GM18505 (cell line): ENCODE results near the gene MAP7.

Experiments
- ATAC-seq: cut with Tn5 transposase; IDR thresholded peaks from one replicate; pipeline ENCODE4 v1.9.1; 2021; ENCODE audit not compliant: unreplicated experiment
- POLR2A ChIP-seq: IDR thresholded peaks from 4 replicates; pipeline ENCODE4 v1.6.1; 2011; ENCODE audit warnings: borderline replicate concordance; ENCODE audit not compliant: insufficient read depth, insufficient read length; ENCODE audit errors: extremely low read depth

The MAP7 gene

DNA sequence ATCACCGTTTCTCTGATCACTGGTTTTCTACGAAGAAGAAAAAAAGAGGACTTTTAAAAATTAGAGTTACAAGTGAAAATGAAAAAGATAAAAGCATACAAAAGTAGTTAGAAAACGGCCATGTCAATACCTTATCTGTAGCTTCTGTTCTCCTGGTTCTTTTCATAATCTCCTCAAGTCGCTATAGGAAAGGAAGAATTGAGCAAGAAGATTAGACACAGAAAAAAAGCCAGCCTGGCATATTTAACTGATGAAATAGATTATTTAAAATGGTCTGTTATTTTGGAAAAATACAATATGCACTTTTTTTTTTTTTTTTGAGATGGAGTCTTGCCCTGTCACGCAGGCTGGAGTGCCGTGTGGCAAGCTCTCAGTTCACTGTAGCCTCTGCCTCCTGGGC is 190.4 kb downstream of the MAP7 start:
- no peak for ATAC-seq
- TF ChIP-seq POLR2A = no peak

DNA sequence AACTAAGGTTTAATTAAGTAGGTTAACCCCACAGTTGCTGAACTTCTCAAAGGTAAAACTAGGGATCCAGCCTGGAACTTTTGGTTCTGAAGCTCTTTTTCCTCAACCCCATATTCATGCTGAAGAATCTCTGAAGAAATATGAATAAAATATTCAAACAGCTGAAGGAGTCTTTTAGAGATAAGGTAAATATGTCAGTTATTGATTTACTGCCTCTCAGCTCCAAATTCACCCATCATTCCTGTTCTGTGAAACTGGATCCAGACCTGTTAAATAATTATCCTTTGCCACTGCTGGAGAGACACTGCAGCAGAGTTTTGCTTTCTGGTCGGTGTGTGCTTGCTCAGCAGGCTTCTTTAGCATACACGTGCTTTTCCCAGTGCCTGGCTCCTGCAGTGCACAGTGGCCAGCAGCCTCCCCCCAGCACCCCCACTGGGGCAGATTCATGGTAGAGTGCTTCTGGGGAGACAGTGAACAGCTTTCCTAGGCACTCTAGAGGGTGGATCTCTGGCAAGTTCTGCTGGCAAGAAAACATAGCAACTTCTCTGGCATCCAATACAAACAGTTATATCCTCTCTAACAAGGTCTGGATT is 198.6 kb downstream of the MAP7 start:
- TF ChIP-seq POLR2A = no peak
- ATAC-seq = no peak

DNA sequence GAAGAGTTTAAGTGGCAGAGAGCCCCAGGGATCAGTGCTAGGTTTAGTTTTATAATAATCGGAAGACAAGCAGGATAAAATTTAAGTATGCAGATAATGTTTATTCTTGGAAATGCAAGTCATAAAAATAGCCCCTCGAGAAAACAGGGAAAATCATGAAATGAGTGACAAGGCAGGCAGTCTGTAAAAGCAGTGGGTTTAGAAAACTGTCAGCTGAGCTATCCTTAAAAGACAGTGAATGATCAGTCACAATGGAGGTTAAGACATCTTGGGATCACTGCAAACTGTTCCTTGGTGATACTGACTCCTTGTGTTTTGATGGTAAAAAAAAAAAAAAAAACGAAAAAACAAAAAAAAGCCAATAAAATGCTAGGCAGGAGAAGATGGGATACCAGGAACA is 199.3 kb downstream of the MAP7 start:
- no peak for TF ChIP-seq POLR2A
- ATAC-seq = no peak

DNA sequence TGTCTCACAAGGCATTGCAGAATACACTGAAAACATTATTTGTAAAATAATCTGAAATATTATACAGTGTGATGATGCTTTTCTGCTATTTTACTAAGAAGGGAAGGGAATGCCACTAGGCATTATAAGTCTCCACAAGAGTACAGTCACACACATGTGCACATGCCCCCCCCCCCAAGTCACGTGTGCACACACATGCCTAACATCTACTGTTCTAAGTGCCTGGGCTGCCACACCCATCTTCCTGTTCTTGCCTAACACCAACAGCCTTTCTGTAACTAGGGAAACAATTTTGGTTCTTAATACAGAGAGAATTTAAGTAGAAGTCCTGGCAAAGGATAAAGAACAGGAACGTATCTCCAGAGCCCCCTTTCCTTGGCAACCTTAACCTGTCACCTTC is 202.4 kb downstream of the MAP7 start:
- ATAC-seq = no peak

DNA sequence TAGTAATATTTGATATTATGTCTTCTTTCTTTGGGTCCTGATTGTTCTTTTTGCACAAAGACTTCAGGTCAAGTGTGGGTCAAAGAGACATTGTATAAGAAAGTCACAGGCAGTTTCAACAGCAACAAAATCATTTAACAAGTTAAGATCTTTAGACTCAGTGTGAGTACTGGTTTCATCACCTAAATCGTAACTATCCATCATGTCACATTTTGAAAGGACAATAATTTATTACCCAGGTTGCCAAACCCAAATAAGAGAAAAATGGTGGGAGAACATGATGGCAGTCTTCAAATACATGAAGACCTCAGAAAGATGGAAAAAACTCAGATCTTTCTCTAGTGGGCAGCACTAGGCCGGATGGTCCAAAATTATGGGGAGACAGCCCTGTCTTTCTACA is 205.1 kb downstream of the MAP7 start:
- ATAC-seq = no peak
- TF ChIP-seq POLR2A = no peak

More for the DNA sequence above, 202.4 kb downstream of the MAP7 start:
- no peak for TF ChIP-seq POLR2A

DNA sequence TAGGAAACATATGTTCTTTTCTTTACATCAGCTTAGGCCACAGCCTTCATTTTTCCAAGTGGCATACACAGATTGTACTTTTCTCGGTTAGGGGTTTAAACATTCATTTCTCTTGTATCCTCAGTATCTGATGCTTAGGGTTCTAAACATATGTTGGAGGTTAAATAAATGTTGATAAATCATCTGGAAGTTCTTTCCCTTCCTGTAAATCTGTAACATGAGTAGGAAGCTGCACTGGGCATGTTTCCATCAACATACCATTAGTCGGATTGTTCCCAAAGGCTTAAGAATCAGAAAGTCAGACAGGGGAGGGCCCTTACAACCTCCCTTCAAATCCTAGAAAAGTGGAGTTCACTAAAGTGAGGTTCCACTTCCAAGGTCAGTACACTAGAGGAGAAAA is 205.8 kb downstream of the MAP7 start:
- TF ChIP-seq POLR2A = no peak
- no peak for ATAC-seq

DNA sequence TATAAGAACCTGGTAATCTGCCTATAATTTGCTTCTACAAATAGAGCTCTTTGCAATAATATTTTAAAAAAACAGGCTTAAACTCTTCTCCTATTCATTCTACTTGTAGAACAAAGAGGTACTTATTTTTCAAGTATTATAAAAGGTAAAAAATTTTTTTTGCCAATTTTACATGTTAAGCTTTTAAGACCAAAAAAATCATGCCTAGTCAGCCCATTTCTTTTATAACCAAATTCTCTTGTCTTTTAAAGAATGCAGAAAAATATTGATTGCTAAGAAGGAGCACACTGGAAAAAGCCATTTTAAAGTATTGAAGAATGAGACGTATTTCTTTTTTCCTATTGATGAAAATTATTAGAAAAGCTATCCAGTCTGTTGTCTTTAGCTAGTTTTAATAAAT is 206.5 kb downstream of the MAP7 start:
- TF ChIP-seq POLR2A = no peak
- no peak for ATAC-seq

DNA sequence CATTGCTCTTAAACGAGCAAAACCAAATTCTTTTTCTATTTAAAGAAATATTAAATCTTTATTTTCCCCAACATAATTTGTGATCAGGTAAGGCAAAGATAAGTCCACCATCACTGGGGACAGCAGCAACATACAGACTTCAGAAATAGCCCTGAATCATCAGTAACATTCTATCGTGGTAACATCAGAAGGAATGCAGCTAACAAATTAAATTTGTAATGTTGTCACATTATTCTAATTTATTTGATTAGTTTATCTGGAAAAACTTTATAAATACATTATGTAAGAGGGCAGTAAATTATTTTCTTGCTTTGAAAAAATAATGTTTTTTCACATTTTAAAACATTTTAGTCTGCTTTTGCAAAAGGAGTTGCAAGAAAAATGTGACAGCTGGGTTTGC is 206.9 kb downstream of the MAP7 start:
- ATAC-seq = no peak
- no peak for TF ChIP-seq POLR2A

DNA sequence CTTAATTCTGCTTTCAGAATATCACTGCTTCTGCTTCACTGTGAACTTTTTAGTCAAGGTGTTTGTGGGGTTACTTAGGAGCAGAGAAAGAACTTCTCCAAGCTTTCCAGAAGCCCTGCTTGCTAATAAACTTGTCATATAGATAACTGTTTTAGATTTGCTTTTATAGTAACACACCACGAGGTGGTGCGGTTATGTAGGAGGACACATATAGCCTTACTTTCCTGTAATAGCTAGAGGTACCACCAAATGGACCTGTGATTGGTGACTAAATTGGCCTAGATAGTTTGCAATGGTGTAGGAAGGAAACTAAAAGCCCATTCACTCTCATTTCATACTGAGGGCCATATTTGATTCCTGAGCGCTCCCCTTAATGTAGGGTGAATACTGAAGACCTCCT is 208.3 kb downstream of the MAP7 start:
- no peak for ATAC-seq

DNA sequence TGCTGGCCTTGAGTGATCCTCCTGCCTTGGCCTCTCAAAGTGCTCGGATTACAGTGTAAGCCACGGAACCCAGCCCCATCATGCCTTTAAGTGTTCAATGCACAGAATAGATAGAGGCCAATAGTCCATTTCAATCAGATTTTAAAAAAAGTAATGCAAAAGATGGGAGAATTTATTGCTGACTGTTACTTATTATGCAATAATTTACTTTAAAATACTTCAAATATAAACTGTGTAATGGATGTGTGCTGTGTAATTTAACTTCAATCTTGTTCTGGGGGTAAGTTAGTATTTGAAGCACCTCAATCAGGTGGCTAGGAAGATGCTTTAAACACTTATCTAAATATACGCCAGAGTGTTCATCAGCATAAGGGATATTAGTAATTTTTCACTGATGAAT is 208.9 kb downstream of the MAP7 start:
- no peak for ATAC-seq
- TF ChIP-seq POLR2A = no peak

More for the DNA sequence above, 208.3 kb downstream of the MAP7 start:
- TF ChIP-seq POLR2A = no peak

DNA sequence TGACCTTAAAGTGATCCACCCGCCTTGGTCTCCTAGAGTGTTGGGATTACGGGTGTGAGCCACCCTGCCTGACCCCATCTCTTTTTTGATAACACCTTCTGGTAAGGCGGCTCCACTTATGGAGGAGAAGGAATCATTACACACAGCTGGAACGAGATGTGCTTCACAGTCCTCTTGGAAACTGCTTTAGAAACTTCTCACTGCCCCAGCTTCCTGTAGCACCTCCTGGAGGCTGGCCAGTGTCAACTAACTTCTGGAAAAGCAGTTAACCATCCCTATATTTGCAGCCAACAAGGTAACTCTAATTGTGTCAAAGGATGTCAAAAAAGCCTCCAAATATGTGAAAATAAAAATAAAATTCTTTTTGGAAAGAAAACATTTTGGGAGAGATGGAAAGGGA is 211.7 kb downstream of the MAP7 start:
- TF ChIP-seq POLR2A = no peak
- no peak for ATAC-seq

DNA sequence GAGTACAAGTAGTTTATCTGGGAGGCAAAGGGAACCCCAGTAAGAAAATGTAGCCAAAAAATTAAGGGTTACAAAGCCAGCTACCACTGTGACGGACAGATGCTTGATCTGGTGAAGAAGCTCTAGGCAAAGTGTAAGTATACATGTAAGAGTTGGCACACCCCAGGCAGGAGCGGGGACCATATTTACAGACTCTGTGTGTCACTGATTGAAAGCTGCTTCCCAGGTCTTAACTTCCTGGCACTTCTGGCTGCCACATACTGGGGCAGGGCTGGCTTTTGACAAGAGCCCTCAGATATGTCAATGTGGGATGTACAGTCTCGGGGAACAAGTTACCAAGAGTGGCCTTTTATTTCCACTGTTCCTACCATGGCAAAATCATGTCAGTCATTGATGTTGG is 212.6 kb downstream of the MAP7 start:
- TF ChIP-seq POLR2A = no peak

DNA sequence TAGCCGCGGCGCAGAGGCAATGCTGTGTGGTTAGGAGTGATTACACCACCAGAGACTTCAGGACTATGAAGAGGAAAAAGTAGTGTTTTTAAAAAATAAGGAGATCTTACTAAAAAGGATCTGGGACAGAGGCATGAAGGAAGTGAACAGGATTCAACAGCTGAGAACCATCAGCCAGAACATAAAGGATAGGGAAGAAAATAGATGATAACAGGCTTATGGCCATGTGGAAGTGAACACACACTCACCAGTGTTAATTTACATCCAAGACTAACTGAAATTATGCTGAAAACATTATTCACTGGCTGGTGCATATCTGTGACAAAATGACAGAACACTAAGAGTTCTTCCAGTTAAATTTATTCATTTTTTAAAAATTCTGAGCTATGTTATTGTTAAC is 213.1 kb downstream of the MAP7 start:
- no peak for ATAC-seq
- no peak for TF ChIP-seq POLR2A

More for the DNA sequence above, 212.6 kb downstream of the MAP7 start:
- ATAC-seq = no peak

DNA sequence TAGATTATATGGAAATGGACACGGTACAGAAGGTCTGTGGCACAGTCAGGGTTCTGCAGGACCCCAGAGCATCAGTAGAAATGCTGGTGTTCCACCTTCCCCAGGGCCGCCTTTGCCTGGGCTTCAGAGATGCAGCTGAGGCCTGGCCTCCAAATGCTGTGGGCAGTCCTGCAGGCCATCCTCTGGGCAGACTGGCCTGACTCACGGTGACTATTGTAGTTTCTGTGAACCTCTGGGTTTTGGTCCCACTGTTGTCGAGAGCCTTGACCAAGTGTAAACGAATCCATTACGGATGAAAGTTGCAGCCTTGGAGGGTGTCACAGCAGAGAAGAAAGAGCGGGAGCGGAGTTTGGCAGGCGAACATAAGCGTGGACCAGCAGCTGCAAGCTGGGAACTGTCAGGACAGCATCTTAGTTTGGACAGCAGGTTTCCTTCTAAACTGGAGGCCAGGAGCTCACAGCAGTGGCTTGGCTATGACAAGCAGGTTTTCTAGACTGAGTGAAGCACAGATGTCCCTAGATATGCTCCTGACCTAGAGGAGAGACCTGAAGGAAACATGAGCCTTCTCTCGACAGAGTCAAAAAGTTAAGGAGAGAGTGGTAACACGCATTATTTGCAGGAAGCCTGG is 214.4 kb downstream of the MAP7 start:
- no peak for TF ChIP-seq POLR2A
- no peak for ATAC-seq
